A172 (cell line): ENCODE measurements around the gene BZW2. TPM values are rescaled to one million over a fixed set of nuclear protein-coding genes. Genes with fewer than 3 reads are reported as not detected.
A peak's percentile ranks its signal among the peaks of the same experiment; 100 is the strongest.

ENCODE experiments used
- DNase-seq: peaks from one replicate; pipeline ENCODE4 v3.0.0-alpha.2; 2015; ENCODE audit warnings: low spot score
- total RNA-seq: library from RNA; depleted of rRNA; stranded (reverse); fragments of >200 nt; shearing (Covaris generic); gene quantifications from 2 replicates; pipeline ENCODE4 v1.2.3, GENCODE V29; 2014

Gene BZW2
- total RNA-seq, 1 experiment from 2014 or later, result 105 TPM

- DNase-seq, result no peak
These were observed 72.2 kb downstream of the BZW2 start for GRCh38 chr7:16718111-16718656.

- DNase-seq, result no peak
These were observed 73.7 kb downstream of the BZW2 start for GRCh38 chr7:16719699-16720098.

GRCh38 chr7:16721541-16721940 is 75.6 kb downstream of the BZW2 start:
- no peak for DNase-seq

- no peak for DNase-seq
These were observed 78.4 kb downstream of the BZW2 start for GRCh38 chr7:16724344-16724743.

- no peak for DNase-seq
These were observed 80.2 kb downstream of the BZW2 start for GRCh38 chr7:16726189-16726588.

GRCh38 chr7:16727736-16728135 is 81.8 kb downstream of the BZW2 start:
- no peak for DNase-seq

- peak; percentile 26 for DNase-seq
These were observed 82.8 kb downstream of the BZW2 start for GRCh38 chr7:16728811-16729210.

GRCh38 chr7:16729541-16729940 is 83.6 kb downstream of the BZW2 start:
- DNase-seq, result no peak

- no peak for DNase-seq
These were observed 85.0 kb downstream of the BZW2 start for GRCh38 chr7:16730937-16731336.

- no peak for DNase-seq
These were observed 86.8 kb downstream of the BZW2 start for GRCh38 chr7:16732828-16733227.

- no peak for DNase-seq
These were observed 88.3 kb downstream of the BZW2 start for GRCh38 chr7:16734148-16734726.

GRCh38 chr7:16735020-16735419 is 89.0 kb downstream of the BZW2 start:
- DNase-seq, result no peak

- DNase-seq, result no peak
These were observed 92.2 kb downstream of the BZW2 start for GRCh38 chr7:16738011-16738688.

- DNase-seq, result peak; percentile 98
These were observed 94.1 kb downstream of the BZW2 start for GRCh38 chr7:16739863-16740622.

GRCh38 chr7:16740623-16740953 is 94.6 kb downstream of the BZW2 start:
- DNase-seq, result no peak

- no peak for DNase-seq
These were observed 95.0 kb downstream of the BZW2 start for GRCh38 chr7:16740996-16741395.

GRCh38 chr7:16741676-16742075 is 95.7 kb downstream of the BZW2 start:
- DNase-seq, result no peak

GRCh38 chr7:16742547-16742946 is 96.6 kb downstream of the BZW2 start:
- DNase-seq, result no peak

- DNase-seq, result peak; percentile 45
These were observed 97.3 kb downstream of the BZW2 start for GRCh38 chr7:16743236-16743635.

- no peak for DNase-seq
These were observed 98.7 kb downstream of the BZW2 start for GRCh38 chr7:16744518-16745250.

GRCh38 chr7:16745645-16746044 is 99.7 kb downstream of the BZW2 start:
- no peak for DNase-seq

GRCh38 chr7:16747102-16747501 is 101.1 kb downstream of the BZW2 start:
- DNase-seq, result no peak
